ENCODE results near the gene TIGD6. TPM values are rescaled to one million over a fixed set of nuclear protein-coding genes. Genes with fewer than 3 reads are reported as not detected.

TIGD6 gene
- polyA plus RNA-seq, 3 donors, result 6.0 to 6.4 (median 6.3) TPM

- no peak for DNase-seq
These were observed 12.3 kb downstream of the TIGD6 start for GRCh38 chr5:149988126-149988525.

- no peak for DNase-seq
These were observed 17.9 kb downstream of the TIGD6 start for GRCh38 chr5:149982505-149982904.

GRCh38 chr5:149981206-149981605 lies 19.2 kb downstream of the TIGD6 start:
- no peak for DNase-seq

- no peak for DNase-seq
These were observed 20.6 kb downstream of the TIGD6 start for GRCh38 chr5:149979896-149980295.

- no peak for DNase-seq
These were observed 25.0 kb downstream of the TIGD6 start for GRCh38 chr5:149975409-149975808.

GRCh38 chr5:149969181-149969930 lies 31.1 kb downstream of the TIGD6 start:
- DNase-seq, result no peak

GRCh38 chr5:149966946-149967345 lies 33.5 kb downstream of the TIGD6 start:
- DNase-seq, result no peak

GRCh38 chr5:149963729-149964128 lies 36.7 kb downstream of the TIGD6 start:
- no peak for DNase-seq

- DNase-seq, result no peak
These were observed 37.7 kb downstream of the TIGD6 start for GRCh38 chr5:149962601-149963300.

- DNase-seq, result peak; percentile 24
These were observed 38.5 kb downstream of the TIGD6 start for GRCh38 chr5:149961957-149962409.

- no peak for DNase-seq
These were observed 39.2 kb downstream of the TIGD6 start for GRCh38 chr5:149961186-149961685.

GRCh38 chr5:149960272-149961185 lies 39.9 kb downstream of the TIGD6 start, which contains the start of gene SLC26A2:
Gene SLC26A2, plus strand, starts transcription at chr5:149960758. Its CDS starts 16,895 bp downstream, at chr5:149977653.
- DNase-seq, result peak; percentile 96

GRCh38 chr5:149959406-149960236 lies 40.8 kb downstream of the TIGD6 start:
- no peak for DNase-seq

GRCh38 chr5:149957855-149958254 lies 42.6 kb downstream of the TIGD6 start:
- DNase-seq, result peak; percentile 64

GRCh38 chr5:149956685-149957084 lies 43.8 kb downstream of the TIGD6 start:
- DNase-seq, result no peak

- DNase-seq, result no peak
These were observed 45.7 kb downstream of the TIGD6 start for GRCh38 chr5:149954798-149955197.

- no peak for DNase-seq
These were observed 46.9 kb downstream of the TIGD6 start for GRCh38 chr5:149953436-149954121.

GRCh38 chr5:149951138-149951749 lies 49.2 kb downstream of the TIGD6 start:
- no peak for DNase-seq

- no peak for DNase-seq
These were observed 51.5 kb downstream of the TIGD6 start for GRCh38 chr5:149948993-149949392.

- DNase-seq, result no peak
These were observed 54.3 kb downstream of the TIGD6 start for GRCh38 chr5:149946118-149946517.
